GM12878 (cell line): ENCODE data around the gene SPCS1. TPM values are rescaled to one million over a fixed set of nuclear protein-coding genes. Genes with fewer than 3 reads are reported as not detected.
A peak's percentile ranks its signal among the peaks of the same experiment; 100 is the strongest.

ENCODE experiments used
- ATAC-seq: fragments of 200-7000 bp; cut with Tn5 transposase; 3 replicates; pipeline ENCODE4 v1.9.1; 2020; ENCODE audit warnings: mild to moderate bottlenecking, moderate library complexity
- BruUV-seq: library from RNA; stranded (reverse); fragments of 400-500 nt; replicated peaks from 2 replicates; lab custom pipeline; 2021; lab: Mats Ljungman, UMichigan
- CTCF ChIA-PET: fragments of 300-600 bp; sonication (Branson Sonifier 250); formaldehyde crosslinking; extraction: SDS; loops from one replicate; lab custom pipeline; 2021; ENCODE audit warnings: inconsistent platforms; lab: Yijun Ruan, JAX
- POLR2A ChIA-PET: fragments of 350-600 bp; formaldehyde crosslinking; extraction: SDS; loops from one replicate; lab custom pipeline; 2021; ENCODE audit warnings: inconsistent platforms; lab: Charles Lee
- RAD21 ChIA-PET: fragments of 300-600 bp; sonication (Branson Sonifier 250); formaldehyde crosslinking; loops from one replicate; lab custom pipeline; 2023; ENCODE audit warnings: antibody characterized with exemption; ENCODE audit not compliant: unreplicated experiment; lab: Charles Lee
- SMC1A ChIA-PET: fragments of 300-600 bp; sonication (Branson Sonifier 250); formaldehyde crosslinking; loops from one replicate; lab custom pipeline; 2023; ENCODE audit not compliant: unreplicated experiment, uncharacterized antibody; lab: Charles Lee
- DNase-seq: peaks from one replicate; pipeline ENCODE4 v3.0.0-alpha.2; 2011; ENCODE audit warnings: low read depth, low spot score
- FAIRE-seq: peaks from 3 replicates; lab custom pipeline; 2011; peaks lifted over from hg19 to GRCh38; lab: Jason Lieb, UNC
- H2AFZ ChIP-seq: 2 replicates; pipeline ENCODE4 v1.6.0; 2011; ENCODE audit warnings: low read depth, low read length, control low read depth; ENCODE audit not compliant: control insufficient read depth
- H3K27ac ChIP-seq: 2 replicates; pipeline ENCODE4 v1.5.1; 2011; ENCODE audit warnings: control low read depth; ENCODE audit not compliant: control insufficient read depth, insufficient read depth
- H3K27me3 ChIP-seq, 2 experiments: replicated peaks in 1 of 2; 2 replicates each; pipeline versions ENCODE4 v1.6.0 to v1.6.1; 2011; ENCODE audit warnings: low read length in 1 of 2; ENCODE audit not compliant: control insufficient read depth in 2 of 2, insufficient read depth in 2 of 2
- H3K36me3 ChIP-seq, 2 experiments: 2 replicates each; pipeline ENCODE4 v1.5.1; 2011; ENCODE audit warnings: low read length in 1 of 2; ENCODE audit not compliant: control insufficient read depth in 2 of 2, insufficient read depth in 2 of 2
- H3K4me1 ChIP-seq: 2 replicates; pipeline ENCODE4 v1.6.1; 2011; ENCODE audit warnings: mild to moderate bottlenecking, low read length, moderate library complexity, mixed read lengths; ENCODE audit not compliant: control insufficient read depth, insufficient read depth
- H3K4me2 ChIP-seq: 2 replicates; pipeline ENCODE4 v1.6.0; 2011; ENCODE audit warnings: control low read depth; ENCODE audit not compliant: control insufficient read depth, insufficient read depth
- H3K4me3 ChIP-seq: fragments of 200-600 bp; sonication (generic); 2 replicates; pipeline ENCODE4 v1.5.1; 2016
- H3K79me2 ChIP-seq: 2 replicates; pipeline ENCODE4 v1.6.0; 2011; ENCODE audit warnings: low read length; ENCODE audit not compliant: control insufficient read depth, insufficient read depth
- H3K9ac ChIP-seq: 2 replicates; pipeline ENCODE4 v1.8.0; 2011; ENCODE audit warnings: low read length, control low read depth, mixed read lengths; ENCODE audit not compliant: control insufficient read depth, insufficient read depth
- H3K9me3 ChIP-seq: replicated peaks from 3 replicates; pipeline ENCODE4 v1.5.1; 2011; ENCODE audit warnings: mild to moderate bottlenecking, low read length; ENCODE audit not compliant: control insufficient read depth, insufficient read depth
- H4K20me1 ChIP-seq: 2 replicates; pipeline ENCODE4 v1.6.0; 2011; ENCODE audit not compliant: control insufficient read depth, insufficient read depth
- ATF7 ChIP-seq: fragments of 450-650 bp; IDR thresholded peaks from 2 replicates; pipeline ENCODE4 v1.6.1; 2016; ENCODE audit warnings: low read depth, mild to moderate bottlenecking
- CHD4 ChIP-seq: fragments of 200-600 bp; sonication (generic); IDR thresholded peaks from 2 replicates; pipeline ENCODE4 v1.6.1; 2016; ENCODE audit warnings: mild to moderate bottlenecking
- FOXK2 ChIP-seq: fragments of 450-650 bp; IDR thresholded peaks from 2 replicates; pipeline ENCODE4 v1.6.1; 2017; ENCODE audit warnings: mild to moderate bottlenecking, moderate library complexity
- MTA3 ChIP-seq: IDR thresholded peaks from 2 replicates; pipeline ENCODE4 v1.6.1; 2012; ENCODE audit warnings: low read length, inconsistent platforms, borderline replicate concordance
- NKRF ChIP-seq: fragments of 450-650 bp; conservative IDR thresholded peaks from 2 replicates; pipeline ENCODE4 v1.6.1; 2017; ENCODE audit warnings: mild to moderate bottlenecking, moderate library complexity
- PBX3 ChIP-seq: IDR thresholded peaks from 2 replicates; pipeline ENCODE4 v1.6.1; 2011; ENCODE audit warnings: mild to moderate bottlenecking, low read depth, low read length, moderate library complexity; ENCODE audit not compliant: insufficient replicate concordance
- SMAD1 ChIP-seq: fragments of 450-650 bp; IDR thresholded peaks from 2 replicates; pipeline ENCODE4 v1.6.1; 2018; ENCODE audit warnings: mild to moderate bottlenecking, low read depth; ENCODE audit not compliant: partially characterized antibody
- ZSCAN29 ChIP-seq: fragments of 450-650 bp; IDR thresholded peaks from 2 replicates; pipeline ENCODE4 v1.6.1; 2017; ENCODE audit warnings: mild to moderate bottlenecking, moderate library complexity
- WGBS: methylation state at CpG from one replicate; pipeline ENCODE4 v1.1.6; 2016; ENCODE audit warnings: low lambda C conversion rate; ENCODE audit not compliant: insufficient replicate concordance, insufficient coverage; ENCODE audit errors: missing lambda C conversion rate; 5-methylcytosine and 5-hydroxymethylcytosine counted together
- in situ Hi-C: fragments of 300-500 bp; cut with MboI; formaldehyde crosslinking; loops from 9 replicates; pipeline ENCODE4 v1.14.3; 2018; ENCODE audit warnings: mixed read lengths
- intact Hi-C: fragments of 100-400 bp; cut with micrococcal nuclease; formaldehyde crosslinking; loops from one replicate; pipeline ENCODE4 v1.14.2; 2022; ENCODE audit not compliant: unreplicated experiment
- polyA plus RNA-seq, 11 experiments: library from polyadenylated mRNA; depleted of rRNA in 4 of 11; unstranded in 6 of 11; stranded (reverse) in 5 of 11; fragments of >200 nt; fragmentation: Nextera tagmentation in 4 of 11; fragmentation: Illumina TruSeq in 1 of 11; extraction: Ambion mirVana in 4 of 11; extraction: Trizol in 1 of 11; gene quantifications; 1 replicate in 1 of 11; 2 replicates in 10 of 11; pipeline versions ENCODE4 v1.2.1 to v1.2.3, GENCODE V29; 2011 to 2016; ENCODE audit warnings: inconsistent platforms in 2 of 11, missing spikeins in 2 of 11, low read depth in 1 of 11
- total RNA-seq, 4 experiments: library from RNA; depleted of rRNA in 3 of 4; stranded (reverse); fragments of >200 nt in 3 of 4; fragmentation: Illumina TruSeq in 1 of 4; extraction: Trizol in 1 of 4; gene quantifications; 2 replicates each; pipeline versions ENCODE4 v1.2.1 to v1.2.3, GENCODE V29; 2013 to 2021

SPCS1 gene
- total and polyA plus RNA-seq, 10 of the 15 experiments (the other 5 are each of a cell fraction or from before 2014, with no cell fraction given), result 107 to 994 (median 233) TPM

- no TSS peak for BruUV-seq
- Histone ChIP-seq H3K27ac (no peak overlapping the region), H3K9me3 (no peaks in the 10 kb centered on the region), H3K27me3 (no peaks in the 10 kb centered on the region), H4K20me1 (no peaks in the 10 kb centered on the region), H3K4me3 (no peak overlapping the region), H3K79me2 (peaks cover 53% of the 10 kb centered on the region), H2AFZ (no peak overlapping the region), H3K4me1 (peaks cover 17% of the 10 kb centered on the region), H3K36me3 (peaks cover under 1 to 17% of the 10 kb centered on the region in 2 experiments), H3K9ac (no peak overlapping the region), H3K4me2 (peak overlapping the region; percentile 88; the same call in 1 of the 2 replicates)
- ChIA-PET SMC1A (interaction anchor here (0.9 to 1.4 kb wide), 2 partner anchors 9 to 27 kb away, joined by 3 to 4 read pairs; no protein-coding TSS in a partner anchor), CTCF (interaction anchor here (1.1 kb wide), 1 partner anchor 16 kb away, joined by 3 read pairs; no protein-coding TSS in a partner anchor), RAD21 (interaction anchor here (0.8 kb wide), 1 partner anchor 11 kb away, joined by 3 read pairs; no protein-coding TSS in a partner anchor), POLR2A (interaction anchor here (0.9 kb wide), 1 partner anchor 11 kb away, joined by 4 read pairs; no protein-coding TSS in a partner anchor)
- DNase-seq (no peak), ATAC-seq (no peak), FAIRE-seq (no peak)
- TF ChIP-seq PBX3 (no peak), MTA3 (no peak), CHD4 (no peak), FOXK2 (no peak), ATF7 (no peak), NKRF (no peak), ZSCAN29 (no peak), SMAD1 (no peak)
- intact Hi-C loops, result loop anchor here (10.0 kb wide), 1 partner anchor 225 kb away; the partner anchor contains the start of genes NISCH and TNNC1
- in situ Hi-C loops, result no loop called here
- 0% methylated on average over 1 of the region's 1 CpG for WGBS
These were observed 26.1 kb upstream of the SPCS1 start for GRCh38 chr3:52679811-52680210.
